Measurements from ENCODE around the gene IL11RA.

- TF ChIP-seq CTCF (IDR thresholded peaks at IDR 0.05; ENCODE audit: low read depth, low read length, poor library complexity, severe bottlenecking) (no peak), EZH2phosphoT487 (IDR thresholded peaks at IDR 0.05; ENCODE audit: borderline replicate concordance, low read length) (no peak)
Measured at GRCh38 chr9:34606905-34607304, 45.1 kb upstream of the IL11RA start.

Measured in DOHH2 (cell line).